Measurements from ENCODE around the gene IMPG2.

- no peak for TF ChIP-seq CTCF (IDR thresholded peaks at IDR 0.05)
- TF ChIP-seq EP300 (IDR thresholded peaks at IDR 0.05) = no peak
- TF ChIP-seq POLR2A (IDR thresholded peaks at IDR 0.05) = no peak
Observed at GRCh38 chr3:101292027-101292426, 28.3 kb downstream of the IMPG2 start.

All from upper lobe of left lung (tissue), 4 donors.